ENCODE measurements around the gene CARNS1.

Gene CARNS1

DNA sequence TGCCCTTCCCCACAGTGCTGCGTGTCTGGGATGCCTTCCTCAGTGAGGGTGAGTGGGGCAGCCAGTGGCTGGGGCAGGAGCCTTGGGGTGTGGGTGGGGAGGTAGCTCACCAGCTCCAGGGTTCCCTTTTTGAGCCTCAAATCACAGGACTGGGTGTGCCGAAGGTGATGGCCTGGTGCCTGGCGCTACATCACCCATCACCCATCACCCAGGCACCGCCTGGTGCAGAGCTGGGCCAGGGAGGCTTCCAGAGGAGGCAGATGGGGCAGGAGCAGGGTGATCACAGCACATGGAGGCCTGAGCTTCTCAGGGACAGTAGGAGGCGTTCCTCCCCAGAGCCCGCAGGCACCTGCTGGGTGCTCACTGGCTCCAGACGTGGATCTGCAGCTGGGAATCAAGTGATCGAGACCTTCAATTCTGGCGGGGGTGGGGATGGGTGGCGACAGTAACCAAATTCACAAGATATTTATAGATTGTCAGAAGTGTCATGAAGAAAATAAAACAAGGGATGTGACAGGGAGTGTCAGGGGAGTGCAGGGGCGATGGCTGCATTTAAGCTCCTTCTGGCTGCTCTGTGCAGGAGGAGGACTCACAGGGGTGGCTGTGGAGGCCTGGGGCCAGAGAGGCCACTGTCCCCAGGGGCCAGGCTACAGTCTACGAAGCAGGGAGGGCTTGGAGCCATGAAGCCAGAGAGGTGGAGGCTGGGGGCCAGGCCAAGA, 8.3 kb upstream of the CARNS1 start:
- TF ChIP-seq, protein P1, sequence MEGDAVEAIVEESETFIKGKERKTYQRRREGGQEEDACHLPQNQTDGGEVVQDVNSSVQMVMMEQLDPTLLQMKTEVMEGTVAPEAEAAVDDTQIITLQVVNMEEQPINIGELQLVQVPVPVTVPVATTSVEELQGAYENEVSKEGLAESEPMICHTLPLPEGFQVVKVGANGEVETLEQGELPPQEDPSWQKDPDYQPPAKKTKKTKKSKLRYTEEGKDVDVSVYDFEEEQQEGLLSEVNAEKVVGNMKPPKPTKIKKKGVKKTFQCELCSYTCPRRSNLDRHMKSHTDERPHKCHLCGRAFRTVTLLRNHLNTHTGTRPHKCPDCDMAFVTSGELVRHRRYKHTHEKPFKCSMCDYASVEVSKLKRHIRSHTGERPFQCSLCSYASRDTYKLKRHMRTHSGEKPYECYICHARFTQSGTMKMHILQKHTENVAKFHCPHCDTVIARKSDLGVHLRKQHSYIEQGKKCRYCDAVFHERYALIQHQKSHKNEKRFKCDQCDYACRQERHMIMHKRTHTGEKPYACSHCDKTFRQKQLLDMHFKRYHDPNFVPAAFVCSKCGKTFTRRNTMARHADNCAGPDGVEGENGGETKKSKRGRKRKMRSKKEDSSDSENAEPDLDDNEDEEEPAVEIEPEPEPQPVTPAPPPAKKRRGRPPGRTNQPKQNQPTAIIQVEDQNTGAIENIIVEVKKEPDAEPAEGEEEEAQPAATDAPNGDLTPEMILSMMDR (IDR thresholded peaks at IDR 0.05; ENCODE audit: low read depth, low read length, missing control alignments): no peak
- in situ Hi-C loops (cut with HindIII; ENCODE audit: low sequenced_read_pairs): no loop called here
- no peak overlapping the region for H3K4me3 ChIP-seq (ENCODE audit: low read depth, low read length)
- no peak for DNase-seq (ENCODE audit: low read depth)

DNA sequence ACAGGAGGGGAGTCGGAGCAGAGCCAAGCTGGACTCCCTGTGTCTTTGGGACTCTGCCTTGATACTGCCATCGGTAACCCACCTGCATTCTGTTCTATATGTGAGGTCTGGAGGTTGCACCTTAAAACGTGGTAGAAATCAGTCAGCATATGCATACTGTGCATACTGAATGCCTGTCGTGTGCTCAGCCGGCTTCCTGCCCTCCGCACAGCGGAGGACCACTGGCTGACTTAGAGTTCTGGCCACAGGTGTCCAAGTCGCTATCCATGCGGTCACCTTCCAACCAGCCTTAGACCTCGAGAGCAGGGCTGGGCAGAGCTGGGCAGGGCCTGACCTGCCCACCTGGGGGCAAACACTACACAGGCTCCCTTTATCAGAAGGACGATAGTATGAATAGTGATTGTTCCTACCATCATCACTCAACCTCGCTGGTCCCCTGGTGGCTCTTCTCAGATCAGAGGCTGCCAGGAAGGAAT, 7.8 kb upstream of the CARNS1 start:
- no peak for DNase-seq (ENCODE audit: low read depth)
- H3K4me3 ChIP-seq (ENCODE audit: low read depth, low read length): no peak overlapping the region
- in situ Hi-C loops (cut with HindIII; ENCODE audit: low sequenced_read_pairs): no loop called here
- TF ChIP-seq, protein P1 (IDR thresholded peaks at IDR 0.05; ENCODE audit: low read depth, low read length, missing control alignments): no peak

DNA sequence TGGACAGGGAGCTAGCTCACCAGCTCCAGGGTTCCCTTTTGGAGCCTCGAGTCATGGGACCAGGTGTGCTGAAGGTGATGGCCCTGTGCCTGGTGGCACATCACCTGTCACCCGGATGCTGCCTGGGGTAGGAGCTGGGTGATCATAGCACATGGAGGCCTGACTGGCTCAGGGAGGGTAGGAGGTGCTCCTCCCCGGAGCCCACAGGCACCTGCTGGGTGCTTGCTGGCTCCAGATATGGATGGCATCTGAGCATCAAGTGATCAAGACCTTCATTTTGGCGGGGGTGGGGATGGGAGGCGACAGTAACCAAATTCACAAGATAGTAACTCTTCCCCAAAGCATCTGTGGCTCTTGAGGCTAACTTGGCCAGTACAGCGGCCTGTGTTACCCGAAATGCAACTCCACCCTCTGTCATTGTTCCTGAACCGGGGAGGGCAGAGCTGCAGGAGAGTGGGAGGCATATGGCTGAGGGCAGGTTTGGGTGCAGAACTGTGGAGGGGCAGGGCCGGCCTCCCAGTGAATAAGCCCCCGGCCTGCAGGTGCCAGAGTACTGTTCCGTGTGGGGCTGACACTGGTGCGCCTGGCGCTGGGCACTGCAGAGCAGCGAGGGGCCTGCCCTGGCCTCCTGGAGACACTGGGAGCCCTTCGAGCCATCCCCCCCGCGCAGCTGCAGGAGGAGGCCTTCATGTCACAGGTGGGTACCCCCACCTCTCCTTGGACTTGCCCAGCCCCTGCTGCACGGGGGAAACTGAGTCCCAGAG, 6.9 kb upstream of the CARNS1 start:
- in situ Hi-C loops (cut with HindIII; ENCODE audit: low sequenced_read_pairs): no loop called here
- TF ChIP-seq, protein P1 (IDR thresholded peaks at IDR 0.05; ENCODE audit: low read depth, low read length, missing control alignments): no peak
- H3K4me3 ChIP-seq (ENCODE audit: low read depth, low read length): no peak overlapping the region
- DNase-seq (ENCODE audit: low read depth): no peak

DNA sequence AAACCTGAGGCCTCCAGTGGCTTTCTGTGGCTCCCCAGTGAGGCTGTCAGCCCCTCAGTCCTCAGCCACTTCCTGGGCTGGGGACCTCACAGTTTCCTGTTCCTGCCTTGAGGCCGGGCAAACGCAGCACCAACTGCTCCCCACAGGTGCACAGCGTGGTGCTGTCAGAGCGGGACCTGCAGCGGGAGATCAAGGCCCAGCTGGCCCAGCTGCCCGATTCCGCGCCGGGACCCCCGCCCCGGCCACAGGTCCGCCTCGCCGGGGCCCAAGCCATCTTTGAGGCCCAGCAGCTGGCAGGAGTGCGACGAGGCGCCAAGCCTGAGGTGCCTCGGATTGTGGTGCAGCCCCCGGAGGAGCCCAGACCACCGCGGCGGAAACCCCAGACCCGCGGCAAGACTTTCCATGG, 6.2 kb upstream of the CARNS1 start:
- H3K4me3 ChIP-seq (ENCODE audit: low read depth, low read length): no peak overlapping the region
- in situ Hi-C loops (cut with HindIII; ENCODE audit: low sequenced_read_pairs): no loop called here
- no peak for DNase-seq (ENCODE audit: low read depth)
- TF ChIP-seq, protein P1 (IDR thresholded peaks at IDR 0.05; ENCODE audit: low read depth, low read length, missing control alignments): no peak

DNA sequence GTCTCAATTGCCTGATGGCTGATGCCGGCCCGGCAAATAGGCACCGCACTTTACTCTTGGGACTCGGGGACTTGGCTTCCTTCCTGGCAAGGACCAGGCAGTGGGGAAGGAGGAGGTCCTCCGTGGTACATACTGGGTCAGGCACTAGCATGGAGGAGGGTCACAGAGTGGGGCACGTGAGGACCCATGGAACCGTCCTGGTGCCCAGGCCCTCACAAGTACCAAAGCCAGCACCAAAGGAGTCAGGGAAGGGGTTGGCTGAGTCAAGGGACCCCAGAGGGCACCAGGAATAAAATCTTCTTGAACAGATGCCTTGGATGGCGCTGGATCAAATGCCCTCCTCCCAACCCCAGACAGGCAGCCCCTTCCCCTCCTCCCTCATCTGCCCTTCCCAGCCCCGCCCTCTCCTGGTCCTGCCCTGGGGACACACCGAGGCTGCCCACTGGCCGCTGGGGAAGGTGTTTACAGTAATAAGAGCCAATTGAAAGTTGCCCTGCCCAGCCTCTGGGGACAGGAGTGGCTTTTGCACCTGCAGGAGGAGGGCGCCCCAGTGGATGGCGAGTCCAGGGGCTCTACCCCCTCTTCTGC, 5.6 kb upstream of the CARNS1 start:
- in situ Hi-C loops (cut with HindIII; ENCODE audit: low sequenced_read_pairs): no loop called here
- DNase-seq (ENCODE audit: low read depth): no peak
- TF ChIP-seq, protein P1 (IDR thresholded peaks at IDR 0.05; ENCODE audit: low read depth, low read length, missing control alignments): no peak
- no peak overlapping the region for H3K4me3 ChIP-seq (ENCODE audit: low read depth, low read length)

DNA sequence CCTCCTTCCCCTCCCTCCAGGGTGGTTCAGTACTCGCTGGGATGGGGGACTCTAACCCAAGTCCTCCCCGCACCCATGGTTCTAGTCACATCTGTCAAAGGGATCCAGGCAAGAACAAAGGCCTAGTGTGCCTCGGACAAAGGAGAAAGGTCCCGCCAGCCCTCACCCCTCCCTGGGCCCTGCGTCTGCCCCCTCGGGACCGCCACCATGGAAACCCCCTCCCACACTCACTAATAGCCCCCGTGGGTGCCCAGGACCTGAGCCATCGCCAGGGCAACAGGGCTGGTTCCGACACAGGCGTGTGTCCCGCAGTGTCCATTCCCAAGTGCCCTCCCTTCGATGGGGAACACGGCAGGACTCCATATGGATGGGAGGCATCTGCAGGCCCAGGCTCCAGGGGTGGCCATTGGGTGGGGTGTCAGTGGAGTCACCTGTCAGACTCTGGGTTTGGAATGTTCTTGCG, 5.1 kb upstream of the CARNS1 start:
- TF ChIP-seq, protein P1 (IDR thresholded peaks at IDR 0.05; ENCODE audit: low read depth, low read length, missing control alignments): no peak
- in situ Hi-C loops (cut with HindIII; ENCODE audit: low sequenced_read_pairs): no loop called here
- no peak for DNase-seq (ENCODE audit: low read depth)
- no peak overlapping the region for H3K4me3 ChIP-seq (ENCODE audit: low read depth, low read length)

Data from astrocyte of the cerebellum (primary cell).